ENCODE data around the gene NUP210. TPM values are rescaled to one million over a fixed set of nuclear protein-coding genes. Genes with fewer than 3 reads are reported as not detected.

NUP210 gene
- polyA plus RNA-seq, 1 of the 3 experiments (the other 2 are of a cell fraction) = 1.8 TPM

DNA sequence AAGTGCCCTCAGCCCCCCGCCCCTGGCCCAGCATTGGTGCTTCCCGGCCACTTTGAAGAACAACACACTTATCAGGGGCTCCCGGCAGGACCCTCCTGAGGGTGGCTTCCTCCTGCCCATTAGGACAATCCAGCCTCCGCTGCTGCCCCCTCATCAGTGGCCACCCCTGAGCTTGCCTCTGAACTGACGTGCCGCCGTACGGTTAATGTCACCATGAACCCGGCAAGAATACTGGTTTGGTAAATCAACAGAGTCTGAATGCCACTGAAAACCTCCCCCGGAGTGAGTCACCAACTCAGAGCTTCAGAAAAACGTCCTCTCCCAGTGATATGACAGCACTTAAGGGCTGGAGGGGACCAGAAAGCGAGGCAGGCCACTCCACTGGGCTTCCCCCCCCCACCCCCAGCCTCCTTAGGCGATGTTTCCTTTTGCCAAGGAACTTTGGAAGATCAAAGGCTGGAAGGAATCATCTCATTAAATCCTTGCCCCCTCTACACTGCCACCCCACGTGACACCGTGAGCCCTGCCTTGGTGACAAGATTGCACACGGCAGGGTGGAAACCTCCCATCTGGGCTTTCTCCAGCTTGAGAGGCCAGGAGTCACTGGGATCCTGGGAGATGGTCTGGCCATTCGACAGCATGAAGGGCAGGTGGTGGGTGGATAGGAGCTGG, 142.1 kb downstream of the NUP210 start:
- no peaks in the 10 kb centered on the region for H3K9me2 ChIP-seq
- H3K9me3 ChIP-seq = no peaks in the 10 kb centered on the region
- ChIA-PET POLR2A (no interaction called here), CTCF (interaction anchor here (1.1 to 1.4 kb wide), 3 partner anchors 48 to 603 kb away, joined by 3 to 5 read pairs (median 3); no protein-coding TSS in a partner anchor)
- H3K4me3 ChIP-seq (ENCODE audit: low read depth in 2 of 2, low read length in 1 of 2) = no peak overlapping the region
- no peak overlapping the region for H2AFZ ChIP-seq (ENCODE audit: low read depth)
- H4K20me1 ChIP-seq (ENCODE audit: insufficient read depth) = no peaks in the 10 kb centered on the region
- no peaks in the 10 kb centered on the region for H3K79me2 ChIP-seq (ENCODE audit: insufficient read depth)
- TF ChIP-seq TCF12 (IDR thresholded peaks at IDR 0.05) = no peak
- no peak for TF ChIP-seq FOXM1 (IDR thresholded peaks at IDR 0.05; ENCODE audit: low read depth)
- TF ChIP-seq CHD2 (IDR thresholded peaks at IDR 0.05; ENCODE audit: low read length, partially characterized antibody) = no peak
- TF ChIP-seq REST (IDR thresholded peaks at IDR 0.05; ENCODE audit: low read depth, low read length) = no peak
- TF ChIP-seq TAF1 (IDR thresholded peaks at IDR 0.05; ENCODE audit: borderline replicate concordance, low read depth, low read length) = no peak
- no peak for TF ChIP-seq NRF1 (IDR thresholded peaks at IDR 0.05; ENCODE audit: low read depth, low read length)
- no peak for TF ChIP-seq RFX5 (IDR thresholded peaks at IDR 0.05; ENCODE audit: low read length)
- no peak for TF ChIP-seq RCOR1 (IDR thresholded peaks at IDR 0.05; ENCODE audit: low read length)
- TF ChIP-seq SIN3A (IDR thresholded peaks at IDR 0.05; ENCODE audit: borderline replicate concordance, low read depth, low read length) = no peak
- no peak for TF ChIP-seq RXRA (IDR thresholded peaks at IDR 0.05; ENCODE audit: borderline replicate concordance, low read depth)
- TF ChIP-seq NFIC (IDR thresholded peaks at IDR 0.05; ENCODE audit: borderline replicate concordance) = no peak
- TF ChIP-seq SMC3 (IDR thresholded peaks at IDR 0.05; ENCODE audit: low read depth, low read length) = no peak
- TF ChIP-seq TEAD4 (IDR thresholded peaks at IDR 0.05; ENCODE audit: borderline replicate concordance, insufficient read depth) = no peak
- TF ChIP-seq MXI1 (IDR thresholded peaks at IDR 0.05; ENCODE audit: low read depth, low read length) = no peak
- no peak for TF ChIP-seq RAD21 (IDR thresholded peaks at IDR 0.05; ENCODE audit: low read length)
- TF ChIP-seq GATA2 (CRISPR knock-in tag; IDR thresholded peaks at IDR 0.05) = no peak
- no peak overlapping the region for H3K27ac ChIP-seq (ENCODE audit: low read depth in 2 of 2, low read length in 1 of 2)
- H3K9ac ChIP-seq = no peak overlapping the region
- DNase-seq = no peak
- H3K4me2 ChIP-seq = no peak overlapping the region
- H3F3A ChIP-seq (replicated peaks; ENCODE audit: insufficient read depth) = no peaks in the 10 kb centered on the region
- H3K4me1 ChIP-seq (ENCODE audit: control insufficient read depth in 1 of 2, insufficient read depth in 2 of 2, low read depth in 1 of 2, low read length in 1 of 2) = peaks cover 0 to 7% of the 10 kb centered on the region in 2 experiments; a peak in 2 of 4 replicates
- H3K27me3 ChIP-seq (ENCODE audit: insufficient read depth) = no peaks in the 10 kb centered on the region; the same call in 1 of the 2 replicates
- H3K36me3 ChIP-seq (replicated peaks in 1 of 2; ENCODE audit: control insufficient read depth in 1 of 2, insufficient read depth in 2 of 2, low read length in 1 of 2) = no peaks in the 10 kb centered on the region
- WGBS (ENCODE audit: low lambda C conversion rate) = 76% methylated on average over 4 of the region's 17 CpGs

Data from SK-N-SH (cell line).